ENCODE measurements around the gene CTSC. TPM values are rescaled to one million over a fixed set of nuclear protein-coding genes. Genes with fewer than 3 reads are reported as not detected.

Gene CTSC
- total RNA-seq, 1 experiment from 2014 or later: 269 TPM

DNA sequence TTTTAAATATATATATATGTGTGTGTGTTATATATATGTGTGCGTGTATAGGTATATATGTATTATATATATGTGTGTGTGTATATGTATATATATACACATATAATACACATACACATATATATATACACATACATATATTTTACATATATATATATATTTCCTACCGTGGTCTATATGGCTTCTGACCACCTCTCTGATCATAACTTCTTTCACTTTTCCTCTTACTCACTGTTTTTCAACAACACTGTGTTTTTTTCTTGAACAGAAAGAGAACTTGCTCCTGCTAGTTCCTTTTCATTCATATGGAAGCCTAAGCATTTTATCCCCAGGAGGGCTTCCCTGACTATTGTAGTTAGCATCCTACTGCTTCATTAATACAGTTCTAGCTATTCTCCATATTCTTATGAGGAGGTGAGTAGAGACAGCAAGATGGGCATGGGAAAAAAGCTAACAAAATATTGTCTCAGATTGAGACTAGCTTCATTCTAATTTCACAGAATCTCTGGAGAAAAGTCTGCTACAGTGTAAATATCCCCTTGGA, 38.5 kb upstream of the CTSC start (continued):
- TF ChIP-seq, protein P1, sequence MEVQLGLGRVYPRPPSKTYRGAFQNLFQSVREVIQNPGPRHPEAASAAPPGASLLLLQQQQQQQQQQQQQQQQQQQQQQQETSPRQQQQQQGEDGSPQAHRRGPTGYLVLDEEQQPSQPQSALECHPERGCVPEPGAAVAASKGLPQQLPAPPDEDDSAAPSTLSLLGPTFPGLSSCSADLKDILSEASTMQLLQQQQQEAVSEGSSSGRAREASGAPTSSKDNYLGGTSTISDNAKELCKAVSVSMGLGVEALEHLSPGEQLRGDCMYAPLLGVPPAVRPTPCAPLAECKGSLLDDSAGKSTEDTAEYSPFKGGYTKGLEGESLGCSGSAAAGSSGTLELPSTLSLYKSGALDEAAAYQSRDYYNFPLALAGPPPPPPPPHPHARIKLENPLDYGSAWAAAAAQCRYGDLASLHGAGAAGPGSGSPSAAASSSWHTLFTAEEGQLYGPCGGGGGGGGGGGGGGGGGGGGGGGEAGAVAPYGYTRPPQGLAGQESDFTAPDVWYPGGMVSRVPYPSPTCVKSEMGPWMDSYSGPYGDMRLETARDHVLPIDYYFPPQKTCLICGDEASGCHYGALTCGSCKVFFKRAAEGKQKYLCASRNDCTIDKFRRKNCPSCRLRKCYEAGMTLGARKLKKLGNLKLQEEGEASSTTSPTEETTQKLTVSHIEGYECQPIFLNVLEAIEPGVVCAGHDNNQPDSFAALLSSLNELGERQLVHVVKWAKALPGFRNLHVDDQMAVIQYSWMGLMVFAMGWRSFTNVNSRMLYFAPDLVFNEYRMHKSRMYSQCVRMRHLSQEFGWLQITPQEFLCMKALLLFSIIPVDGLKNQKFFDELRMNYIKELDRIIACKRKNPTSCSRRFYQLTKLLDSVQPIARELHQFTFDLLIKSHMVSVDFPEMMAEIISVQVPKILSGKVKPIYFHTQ (CRISPR knock-in tag; IDR thresholded peaks at IDR 0.05): no peak
- TF ChIP-seq CREM (CRISPR knock-in tag; IDR thresholded peaks at IDR 0.05): no peak
- TF ChIP-seq JUN (CRISPR knock-in tag; IDR thresholded peaks at IDR 0.05): no peak
- TF ChIP-seq SMAD3 (CRISPR knock-in tag; IDR thresholded peaks at IDR 0.05; ENCODE audit: borderline replicate concordance): no peak
- TF ChIP-seq, protein P2, sequence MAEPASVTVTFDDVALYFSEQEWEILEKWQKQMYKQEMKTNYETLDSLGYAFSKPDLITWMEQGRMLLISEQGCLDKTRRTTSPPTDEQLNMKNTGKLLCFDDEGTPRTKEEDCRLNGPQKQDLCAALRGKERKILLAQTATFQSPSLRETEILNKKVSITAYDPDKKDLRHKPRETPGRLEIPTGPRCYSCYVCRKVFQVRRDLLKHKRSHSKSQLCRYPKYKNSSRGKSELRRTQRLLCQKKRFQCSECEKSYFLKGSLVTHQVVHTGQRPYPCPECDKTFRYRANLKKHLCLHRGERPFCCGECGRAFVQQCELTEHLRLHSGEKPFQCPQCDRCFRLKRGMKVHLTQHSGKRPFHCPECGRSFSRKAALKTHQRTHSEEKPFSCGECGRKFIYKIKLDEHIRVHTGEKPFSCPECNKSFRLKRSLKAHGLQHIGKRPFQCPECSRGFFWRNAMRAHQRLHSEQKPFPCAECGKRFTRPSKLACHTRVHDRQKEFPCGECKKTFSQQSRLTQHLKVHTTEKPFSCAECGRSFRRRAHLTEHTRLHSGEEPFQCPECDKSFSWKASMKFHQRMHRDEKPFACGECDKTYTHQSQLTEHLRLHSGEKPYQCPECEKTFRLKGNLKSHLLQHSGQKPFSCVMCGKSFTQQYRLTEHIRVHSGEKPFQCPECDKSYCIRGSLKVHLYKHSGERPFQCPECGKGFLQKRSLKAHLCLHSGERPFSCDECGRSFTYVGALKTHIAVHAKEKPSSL (CRISPR knock-in tag; conservative IDR thresholded peaks at IDR 0.05): no peak
- no peak for TF ChIP-seq MXD4 (CRISPR knock-in tag; IDR thresholded peaks at IDR 0.05; ENCODE audit: borderline replicate concordance)
- no peak for TF ChIP-seq TEAD4 (CRISPR knock-in tag; IDR thresholded peaks at IDR 0.05)
- no peak for TF ChIP-seq ZNF317 (CRISPR knock-in tag; IDR thresholded peaks at IDR 0.05; ENCODE audit: borderline replicate concordance, low read depth)

DNA sequence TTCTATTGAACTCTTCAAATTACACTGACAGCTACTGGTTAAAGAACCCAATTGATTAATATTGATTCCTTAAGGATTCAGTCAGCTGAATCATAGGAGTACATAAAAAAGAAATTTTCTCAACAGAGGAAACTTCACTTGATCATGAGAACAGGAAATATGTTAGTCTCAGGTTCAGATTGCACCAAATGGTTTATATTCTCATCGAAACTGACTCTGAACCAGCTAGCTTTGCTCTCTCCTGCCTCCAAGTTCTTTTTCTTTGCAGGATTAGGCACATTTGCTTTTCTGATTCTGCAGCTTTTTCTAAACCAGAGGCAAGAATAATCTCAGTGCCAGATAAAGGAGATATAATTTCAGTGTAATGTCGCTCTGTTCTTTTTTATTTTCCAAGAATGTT, 33.2 kb upstream of the CTSC start:
- ChIA-PET CTCF (no interaction called here), POLR2A (no interaction called here)
- ATAC-seq: no peak
- Mint-ChIP-seq H3K27ac (no peak overlapping the region), H3K4me1 (peaks cover 9% of the 10 kb centered on the region), H3K27me3 (ENCODE audit: low read depth) (no peaks in the 10 kb centered on the region), H3K9me3 (no peaks in the 10 kb centered on the region), H3K4me3 (no peak overlapping the region), H3K36me3 (no peaks in the 10 kb centered on the region)
- no peak for DNase-seq (ENCODE audit: low spot score)
- TF ChIP-seq, protein P3, sequence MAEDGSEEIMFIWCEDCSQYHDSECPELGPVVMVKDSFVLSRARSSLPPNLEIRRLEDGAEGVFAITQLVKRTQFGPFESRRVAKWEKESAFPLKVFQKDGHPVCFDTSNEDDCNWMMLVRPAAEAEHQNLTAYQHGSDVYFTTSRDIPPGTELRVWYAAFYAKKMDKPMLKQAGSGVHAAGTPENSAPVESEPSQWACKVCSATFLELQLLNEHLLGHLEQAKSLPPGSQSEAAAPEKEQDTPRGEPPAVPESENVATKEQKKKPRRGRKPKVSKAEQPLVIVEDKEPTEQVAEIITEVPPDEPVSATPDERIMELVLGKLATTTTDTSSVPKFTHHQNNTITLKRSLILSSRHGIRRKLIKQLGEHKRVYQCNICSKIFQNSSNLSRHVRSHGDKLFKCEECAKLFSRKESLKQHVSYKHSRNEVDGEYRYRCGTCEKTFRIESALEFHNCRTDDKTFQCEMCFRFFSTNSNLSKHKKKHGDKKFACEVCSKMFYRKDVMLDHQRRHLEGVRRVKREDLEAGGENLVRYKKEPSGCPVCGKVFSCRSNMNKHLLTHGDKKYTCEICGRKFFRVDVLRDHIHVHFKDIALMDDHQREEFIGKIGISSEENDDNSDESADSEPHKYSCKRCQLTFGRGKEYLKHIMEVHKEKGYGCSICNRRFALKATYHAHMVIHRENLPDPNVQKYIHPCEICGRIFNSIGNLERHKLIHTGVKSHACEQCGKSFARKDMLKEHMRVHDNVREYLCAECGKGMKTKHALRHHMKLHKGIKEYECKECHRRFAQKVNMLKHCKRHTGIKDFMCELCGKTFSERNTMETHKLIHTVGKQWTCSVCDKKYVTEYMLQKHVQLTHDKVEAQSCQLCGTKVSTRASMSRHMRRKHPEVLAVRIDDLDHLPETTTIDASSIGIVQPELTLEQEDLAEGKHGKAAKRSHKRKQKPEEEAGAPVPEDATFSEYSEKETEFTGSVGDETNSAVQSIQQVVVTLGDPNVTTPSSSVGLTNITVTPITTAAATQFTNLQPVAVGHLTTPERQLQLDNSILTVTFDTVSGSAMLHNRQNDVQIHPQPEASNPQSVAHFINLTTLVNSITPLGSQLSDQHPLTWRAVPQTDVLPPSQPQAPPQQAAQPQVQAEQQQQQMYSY (CRISPR knock-in tag; IDR thresholded peaks at IDR 0.05): no peak
- TF ChIP-seq, protein P4, sequence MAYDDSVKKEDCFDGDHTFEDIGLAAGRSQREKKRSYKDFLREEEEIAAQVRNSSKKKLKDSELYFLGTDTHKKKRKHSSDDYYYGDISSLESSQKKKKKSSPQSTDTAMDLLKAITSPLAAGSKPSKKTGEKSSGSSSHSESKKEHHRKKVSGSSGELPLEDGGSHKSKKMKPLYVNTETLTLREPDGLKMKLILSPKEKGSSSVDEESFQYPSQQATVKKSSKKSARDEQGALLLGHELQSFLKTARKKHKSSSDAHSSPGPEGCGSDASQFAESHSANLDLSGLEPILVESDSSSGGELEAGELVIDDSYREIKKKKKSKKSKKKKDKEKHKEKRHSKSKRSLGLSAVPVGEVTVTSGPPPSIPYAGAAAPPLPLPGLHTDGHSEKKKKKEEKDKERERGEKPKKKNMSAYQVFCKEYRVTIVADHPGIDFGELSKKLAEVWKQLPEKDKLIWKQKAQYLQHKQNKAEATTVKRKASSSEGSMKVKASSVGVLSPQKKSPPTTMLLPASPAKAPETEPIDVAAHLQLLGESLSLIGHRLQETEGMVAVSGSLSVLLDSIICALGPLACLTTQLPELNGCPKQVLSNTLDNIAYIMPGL (CRISPR knock-in tag; IDR thresholded peaks at IDR 0.05): no peak
- TF ChIP-seq, protein P5, sequence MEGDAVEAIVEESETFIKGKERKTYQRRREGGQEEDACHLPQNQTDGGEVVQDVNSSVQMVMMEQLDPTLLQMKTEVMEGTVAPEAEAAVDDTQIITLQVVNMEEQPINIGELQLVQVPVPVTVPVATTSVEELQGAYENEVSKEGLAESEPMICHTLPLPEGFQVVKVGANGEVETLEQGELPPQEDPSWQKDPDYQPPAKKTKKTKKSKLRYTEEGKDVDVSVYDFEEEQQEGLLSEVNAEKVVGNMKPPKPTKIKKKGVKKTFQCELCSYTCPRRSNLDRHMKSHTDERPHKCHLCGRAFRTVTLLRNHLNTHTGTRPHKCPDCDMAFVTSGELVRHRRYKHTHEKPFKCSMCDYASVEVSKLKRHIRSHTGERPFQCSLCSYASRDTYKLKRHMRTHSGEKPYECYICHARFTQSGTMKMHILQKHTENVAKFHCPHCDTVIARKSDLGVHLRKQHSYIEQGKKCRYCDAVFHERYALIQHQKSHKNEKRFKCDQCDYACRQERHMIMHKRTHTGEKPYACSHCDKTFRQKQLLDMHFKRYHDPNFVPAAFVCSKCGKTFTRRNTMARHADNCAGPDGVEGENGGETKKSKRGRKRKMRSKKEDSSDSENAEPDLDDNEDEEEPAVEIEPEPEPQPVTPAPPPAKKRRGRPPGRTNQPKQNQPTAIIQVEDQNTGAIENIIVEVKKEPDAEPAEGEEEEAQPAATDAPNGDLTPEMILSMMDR (IDR thresholded peaks at IDR 0.05): no peak
- no peak for TF ChIP-seq SMAD4 (CRISPR knock-in tag; IDR thresholded peaks at IDR 0.05)
- TF ChIP-seq ZNF121 (CRISPR knock-in tag; IDR thresholded peaks at IDR 0.05): no peak
- TF ChIP-seq PRRX2 (CRISPR knock-in tag; IDR thresholded peaks at IDR 0.05): no peak
- TF ChIP-seq, protein P6, sequence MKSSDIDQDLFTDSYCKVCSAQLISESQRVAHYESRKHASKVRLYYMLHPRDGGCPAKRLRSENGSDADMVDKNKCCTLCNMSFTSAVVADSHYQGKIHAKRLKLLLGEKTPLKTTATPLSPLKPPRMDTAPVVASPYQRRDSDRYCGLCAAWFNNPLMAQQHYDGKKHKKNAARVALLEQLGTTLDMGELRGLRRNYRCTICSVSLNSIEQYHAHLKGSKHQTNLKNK (CRISPR knock-in tag; IDR thresholded peaks at IDR 0.05): no peak
- TF ChIP-seq ZNF423 (CRISPR knock-in tag; IDR thresholded peaks at IDR 0.05): no peak
- no peak for TF ChIP-seq SP1 (CRISPR knock-in tag; conservative IDR thresholded peaks at IDR 0.05)
- TF ChIP-seq MXD4 (CRISPR knock-in tag; IDR thresholded peaks at IDR 0.05; ENCODE audit: borderline replicate concordance): no peak
- no peak for TF ChIP-seq ZNF317 (CRISPR knock-in tag; IDR thresholded peaks at IDR 0.05; ENCODE audit: borderline replicate concordance, low read depth)
- TF ChIP-seq, protein P7, sequence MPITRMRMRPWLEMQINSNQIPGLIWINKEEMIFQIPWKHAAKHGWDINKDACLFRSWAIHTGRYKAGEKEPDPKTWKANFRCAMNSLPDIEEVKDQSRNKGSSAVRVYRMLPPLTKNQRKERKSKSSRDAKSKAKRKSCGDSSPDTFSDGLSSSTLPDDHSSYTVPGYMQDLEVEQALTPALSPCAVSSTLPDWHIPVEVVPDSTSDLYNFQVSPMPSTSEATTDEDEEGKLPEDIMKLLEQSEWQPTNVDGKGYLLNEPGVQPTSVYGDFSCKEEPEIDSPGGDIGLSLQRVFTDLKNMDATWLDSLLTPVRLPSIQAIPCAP (CRISPR knock-in tag; IDR thresholded peaks at IDR 0.05): no peak
- TF ChIP-seq, protein P8, sequence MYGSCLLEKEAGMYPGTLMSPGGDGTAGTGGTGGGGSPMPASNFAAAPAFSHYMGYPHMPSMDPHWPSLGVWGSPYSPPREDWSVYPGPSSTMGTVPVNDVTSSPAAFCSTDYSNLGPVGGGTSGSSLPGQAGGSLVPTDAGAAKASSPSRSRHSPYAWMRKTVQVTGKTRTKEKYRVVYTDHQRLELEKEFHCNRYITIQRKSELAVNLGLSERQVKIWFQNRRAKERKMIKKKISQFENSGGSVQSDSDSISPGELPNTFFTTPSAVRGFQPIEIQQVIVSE (CRISPR knock-in tag; IDR thresholded peaks at IDR 0.05; ENCODE audit: borderline replicate concordance): no peak
- no peak for TF ChIP-seq FOXK1 (CRISPR knock-in tag; IDR thresholded peaks at IDR 0.05)
- no peak for TF ChIP-seq ETV6 (CRISPR knock-in tag; IDR thresholded peaks at IDR 0.05)
- no peak for TF ChIP-seq RELA (CRISPR knock-in tag; IDR thresholded peaks at IDR 0.05; ENCODE audit: borderline replicate concordance)
- TF ChIP-seq CREB1 (CRISPR knock-in tag; IDR thresholded peaks at IDR 0.05): no peak
